Naive thymus-derived CD4-positive, alpha-beta T cell (primary cell): Measurements from ENCODE around the gene CCDC85A. TPM values are rescaled to one million over a fixed set of nuclear protein-coding genes. Genes with fewer than 3 reads are reported as not detected.

Source experiments
- ATAC-seq: fragments of 150-1000 bp; cut with Tn5 transposase; 2 replicates; pipeline ENCODE4 v1.10.0; 2021; ENCODE audit warnings: mild to moderate bottlenecking, moderate library complexity
- CTCF ChIA-PET: fragments of 350-600 bp; sonication (Branson Sonifier 250); formaldehyde crosslinking; loops from one replicate; lab custom pipeline; 2021; ENCODE audit warnings: antibody characterized with exemption; lab: Charles Lee
- POLR2A ChIA-PET: fragments of 350-600 bp; sonication (Branson Sonifier 250); formaldehyde crosslinking; loops from one replicate; lab custom pipeline; 2021; ENCODE audit warnings: antibody characterized with exemption, inconsistent platforms; lab: Charles Lee
- DNase-seq, 9 donors: peaks; one replicate each; pipeline versions ENCODE4 v3.0.0 to v3.0.0-alpha.2; 2020 to 2022; ENCODE audit warnings: mixed read lengths in 1 of 9
- H3K27ac ChIP-seq: one replicate; pipeline ENCODE4 v1.7.0; 2013; ENCODE audit warnings: mild to moderate bottlenecking, low read depth, low read length, moderate library complexity
- H3K27me3 ChIP-seq, 2 donors: one replicate each; pipeline ENCODE4 v1.7.0; 2013; ENCODE audit warnings: low read length in 2 of 2, mild to moderate bottlenecking in 2 of 2, moderate library complexity in 2 of 2; ENCODE audit not compliant: control insufficient read depth in 2 of 2, insufficient read depth in 2 of 2
- H3K36me3 ChIP-seq, 3 experiments: 1 replicate in 2 of 3; 2 replicates in 1 of 3; pipeline ENCODE4 v1.7.0; 2013; ENCODE audit warnings: low read length in 3 of 3, mild to moderate bottlenecking in 3 of 3, moderate library complexity in 1 of 3; ENCODE audit not compliant: insufficient read depth in 3 of 3, control insufficient read depth in 2 of 3
- H3K4me1 ChIP-seq, 2 donors: one replicate each; pipeline ENCODE4 v1.7.0; 2013; ENCODE audit warnings: low read length in 2 of 2, mild to moderate bottlenecking in 2 of 2, moderate library complexity in 1 of 2; ENCODE audit not compliant: control insufficient read depth in 2 of 2, insufficient read depth in 2 of 2
- H3K4me3 ChIP-seq: 2 replicates; pipeline ENCODE4 v1.7.0; 2013; ENCODE audit warnings: mild to moderate bottlenecking, low read length
- H3K9me3 ChIP-seq, 3 experiments: 1 replicate in 2 of 3; 2 replicates in 1 of 3; pipeline ENCODE4 v1.7.0; 2013; ENCODE audit warnings: low read length in 3 of 3; ENCODE audit not compliant: control insufficient read depth in 2 of 3
- H3K27ac Mint-ChIP-seq, 9 donors: one replicate each; pipeline ENCODE4 v1.8.0; 2020 to 2022; ENCODE audit warnings: mixed read lengths in 9 of 9, mild to moderate bottlenecking in 8 of 9, moderate library complexity in 5 of 9, inconsistent platforms in 2 of 9
- H3K27me3 Mint-ChIP-seq, 5 donors: one replicate each; pipeline ENCODE4 v1.8.0; 2021 to 2022; ENCODE audit warnings: mixed read lengths in 5 of 5, mild to moderate bottlenecking in 1 of 5
- H3K36me3 Mint-ChIP-seq, 5 donors: one replicate each; pipeline ENCODE4 v1.8.0; 2020 to 2022; ENCODE audit warnings: mixed read lengths in 5 of 5, mild to moderate bottlenecking in 3 of 5, inconsistent platforms in 1 of 5
- H3K4me1 Mint-ChIP-seq, 7 donors: one replicate each; pipeline ENCODE4 v1.8.0; 2020 to 2022; ENCODE audit warnings: mixed read lengths in 7 of 7, mild to moderate bottlenecking in 3 of 7, inconsistent platforms in 1 of 7
- H3K4me3 Mint-ChIP-seq, 10 donors: one replicate each; pipeline ENCODE4 v1.8.0; 2020 to 2022; ENCODE audit warnings: mild to moderate bottlenecking in 10 of 10, mixed read lengths in 10 of 10, moderate library complexity in 6 of 10, inconsistent platforms in 2 of 10
- H3K9me3 Mint-ChIP-seq, 11 donors: one replicate each; pipeline ENCODE4 v1.8.0; 2020 to 2022; ENCODE audit warnings: mixed read lengths in 11 of 11, mild to moderate bottlenecking in 4 of 11, inconsistent platforms in 1 of 11, moderate library complexity in 1 of 11
- intact Hi-C, 2 donors: fragments of 100-400 bp; cut with micrococcal nuclease; formaldehyde crosslinking; loops; one replicate each; pipeline ENCODE4 v1.15.1; 2023
- polyA plus RNA-seq, 2 donors: library from polyadenylated mRNA; unstranded; fragments of 300-500 nt; fragmentation: Illumina TruSeq; gene quantifications; one replicate each; pipeline ENCODE4 v1.2.3, GENCODE V29; 2021
- total RNA-seq, 6 experiments: library from RNA in 5 of 6; stranded (reverse) in 5 of 6; gene quantifications; 1 replicate in 5 of 6; 2 replicates in 1 of 6; pipeline ENCODE4 v1.2.3 and lab custom pipeline; 2021 to 2026

CCDC85A gene
- total and polyA plus RNA-seq, 7 experiments from 2014 or later = not detected

DNA sequence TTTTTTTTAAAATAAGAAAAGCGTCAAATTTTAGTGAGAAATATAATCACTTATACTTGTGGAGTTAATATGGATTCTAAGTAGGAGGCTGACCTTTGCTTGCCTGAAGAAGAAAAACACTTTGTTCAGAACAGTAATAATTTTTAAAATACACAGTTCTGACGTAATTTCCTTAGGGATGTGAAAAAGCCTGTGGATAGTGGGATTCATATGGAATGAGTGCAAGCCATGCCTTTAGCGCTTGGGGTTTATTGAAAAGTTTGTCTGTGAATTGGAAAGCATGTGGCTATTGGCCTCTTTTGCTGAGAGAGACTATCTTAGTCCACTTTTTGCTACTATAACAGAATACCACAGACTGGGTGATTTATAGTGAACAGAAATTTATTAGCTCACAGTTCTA, 151.3 kb downstream of the CCDC85A start:
- Histone ChIP-seq H3K4me1 (no peaks in the 10 kb centered on the region), H3K27ac (no peak overlapping the region), H3K27me3 (no peaks in the 10 kb centered on the region), H3K4me3 (no peak overlapping the region), H3K9me3 (no peaks in the 10 kb centered on the region), H3K36me3 (no peaks in the 10 kb centered on the region)
- ChIA-PET CTCF (no interaction called here), POLR2A (no interaction called here)
- Mint-ChIP-seq H3K4me3 (no peak overlapping the region), H3K9me3 (peaks cover 0 to 2% (median 0%) of the 10 kb centered on the region in 11 donors), H3K27me3 (peaks cover 0 to 4% (median 0%) of the 10 kb centered on the region in 5 donors), H3K27ac (no peak overlapping the region), H3K4me1 (no peaks in the 10 kb centered on the region), H3K36me3 (no peaks in the 10 kb centered on the region)
- no peak for ATAC-seq
- DNase-seq = no peak
- intact Hi-C loops = no loop called here

DNA sequence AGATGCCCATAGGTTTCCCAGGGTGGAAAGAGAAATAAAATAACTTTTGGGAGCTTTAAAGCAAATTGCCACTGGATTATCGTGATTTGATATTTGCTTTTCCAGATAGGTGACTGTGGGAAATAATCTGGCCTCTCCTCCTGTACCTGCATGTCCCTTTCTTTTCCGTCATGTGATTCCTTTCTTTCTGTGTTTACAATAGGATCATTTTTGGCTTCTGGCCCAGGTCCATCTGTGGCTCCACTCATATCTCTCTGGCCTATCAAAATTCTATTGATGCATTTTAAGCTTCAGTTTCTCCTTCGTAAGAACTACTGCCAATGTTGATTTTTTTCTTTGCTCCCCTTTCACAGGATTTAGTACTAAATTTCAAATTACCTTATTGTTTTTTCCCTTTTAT, 153.6 kb downstream of the CCDC85A start:
- H3K27me3 Mint-ChIP-seq = no peaks in the 10 kb centered on the region
- Histone ChIP-seq H3K9me3 (no peaks in the 10 kb centered on the region), H3K27me3 (no peaks in the 10 kb centered on the region), H3K4me3 (no peak overlapping the region), H3K27ac (no peak overlapping the region), H3K4me1 (no peaks in the 10 kb centered on the region), H3K36me3 (no peaks in the 10 kb centered on the region)
- ATAC-seq = no peak
- H3K27ac Mint-ChIP-seq = no peak overlapping the region
- no peaks in the 10 kb centered on the region for H3K4me1 Mint-ChIP-seq
- no peak for DNase-seq
- intact Hi-C loops = no loop called here
- CTCF ChIA-PET = no interaction called here
- no peaks in the 10 kb centered on the region for H3K36me3 Mint-ChIP-seq
- peaks cover 0 to 4% (median 0%) of the 10 kb centered on the region in 11 donors for H3K9me3 Mint-ChIP-seq
- no peak overlapping the region for H3K4me3 Mint-ChIP-seq
- POLR2A ChIA-PET = no interaction called here

- H3K27ac Mint-ChIP-seq = no peak overlapping the region
Measured at GRCh38 chr2:56338232-56338631, 154.4 kb downstream of the CCDC85A start.

GRCh38 chr2:56344771-56345170, 161.0 kb downstream of the CCDC85A start:
- no peak overlapping the region for H3K4me3 Mint-ChIP-seq
- Histone ChIP-seq H3K4me3 (no peak overlapping the region), H3K4me1 (no peaks in the 10 kb centered on the region), H3K36me3 (no peaks in the 10 kb centered on the region), H3K27me3 (no peaks in the 10 kb centered on the region), H3K9me3 (no peaks in the 10 kb centered on the region), H3K27ac (no peak overlapping the region)
- peaks cover 0 to 4% (median 0%) of the 10 kb centered on the region in 11 donors for H3K9me3 Mint-ChIP-seq
- H3K27me3 Mint-ChIP-seq = no peaks in the 10 kb centered on the region
- ChIA-PET CTCF (no interaction called here), POLR2A (no interaction called here)
- no peak for DNase-seq
- no peaks in the 10 kb centered on the region for H3K36me3 Mint-ChIP-seq
- no peaks in the 10 kb centered on the region for H3K4me1 Mint-ChIP-seq
- intact Hi-C loops = no loop called here
- ATAC-seq = no peak
- H3K27ac Mint-ChIP-seq = no peak overlapping the region

More at GRCh38 chr2:56338232-56338631, 154.4 kb downstream of the CCDC85A start:
- Mint-ChIP-seq H3K4me3 (no peak overlapping the region), H3K9me3 (peaks cover 0 to 4% (median 0%) of the 10 kb centered on the region in 11 donors), H3K4me1 (no peaks in the 10 kb centered on the region), H3K36me3 (no peaks in the 10 kb centered on the region), H3K27me3 (no peaks in the 10 kb centered on the region)
- ChIA-PET POLR2A (no interaction called here), CTCF (no interaction called here)
- intact Hi-C loops = no loop called here
- ATAC-seq = no peak
- Histone ChIP-seq H3K27me3 (no peaks in the 10 kb centered on the region), H3K4me1 (no peaks in the 10 kb centered on the region), H3K9me3 (no peaks in the 10 kb centered on the region), H3K36me3 (no peaks in the 10 kb centered on the region), H3K4me3 (no peak overlapping the region), H3K27ac (no peak overlapping the region)
- no peak for DNase-seq

- CTCF ChIA-PET = no interaction called here
- H3K4me3 Mint-ChIP-seq = no peak overlapping the region
- intact Hi-C loops = no loop called here
Measured at GRCh38 chr2:56347881-56348280, 164.1 kb downstream of the CCDC85A start.

GRCh38 chr2:56348392-56349210, 164.8 kb downstream of the CCDC85A start:
- Histone ChIP-seq H3K9me3 (no peaks in the 10 kb centered on the region), H3K4me3 (no peak overlapping the region), H3K36me3 (no peaks in the 10 kb centered on the region), H3K27ac (no peak overlapping the region), H3K27me3 (no peaks in the 10 kb centered on the region), H3K4me1 (no peaks in the 10 kb centered on the region)
- Mint-ChIP-seq H3K4me1 (no peaks in the 10 kb centered on the region), H3K27me3 (no peaks in the 10 kb centered on the region), H3K9me3 (no peaks in the 10 kb centered on the region), H3K27ac (no peak overlapping the region), H3K4me3 (no peak overlapping the region), H3K36me3 (no peaks in the 10 kb centered on the region)
- POLR2A ChIA-PET = no interaction called here
- CTCF ChIA-PET = no interaction called here
- no peak for ATAC-seq
- DNase-seq = no peak
- intact Hi-C loops = no loop called here

More at GRCh38 chr2:56347881-56348280, 164.1 kb downstream of the CCDC85A start:
- Mint-ChIP-seq H3K9me3 (no peaks in the 10 kb centered on the region), H3K36me3 (no peaks in the 10 kb centered on the region), H3K27me3 (no peaks in the 10 kb centered on the region), H3K27ac (no peak overlapping the region), H3K4me1 (no peaks in the 10 kb centered on the region)
- POLR2A ChIA-PET = no interaction called here
- DNase-seq = no peak
- Histone ChIP-seq H3K4me1 (no peaks in the 10 kb centered on the region), H3K27me3 (no peaks in the 10 kb centered on the region), H3K4me3 (no peak overlapping the region), H3K27ac (no peak overlapping the region), H3K36me3 (no peaks in the 10 kb centered on the region), H3K9me3 (no peaks in the 10 kb centered on the region)
- no peak for ATAC-seq
